GM15510 (cell line): ENCODE results near the gene PARP16.

Source experiments
- POLR2A ChIP-seq: IDR thresholded peaks from 3 replicates; pipeline ENCODE4 v1.6.1; 2011; ENCODE audit warnings: borderline replicate concordance; ENCODE audit not compliant: insufficient read length; ENCODE audit errors: extremely low read depth

The PARP16 gene

DNA sequence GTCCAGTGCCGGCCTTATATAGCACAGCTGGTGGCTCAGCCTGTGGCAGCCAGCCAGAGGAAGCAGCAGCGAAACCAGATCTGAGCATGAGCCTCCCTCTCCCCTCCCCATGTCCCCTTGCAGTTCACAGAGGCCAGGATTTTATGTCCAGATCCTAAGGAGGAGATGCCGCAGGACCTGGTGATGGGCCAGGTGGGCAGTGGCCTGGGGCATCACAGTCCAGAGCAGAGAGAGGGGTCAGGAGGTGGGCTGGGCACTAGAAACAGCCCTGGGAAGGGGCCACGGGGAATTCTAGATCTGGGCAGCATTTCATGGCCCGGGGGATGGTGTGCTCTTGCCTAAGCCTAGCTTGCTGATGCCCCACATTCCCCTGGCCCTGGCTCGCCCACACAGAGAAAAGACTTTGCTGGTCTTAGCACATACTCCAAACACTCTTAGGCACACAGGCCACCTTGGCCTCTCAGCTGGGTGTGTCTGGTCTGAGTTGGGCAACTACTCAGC is 75.2 kb downstream of the PARP16 start:
- TF ChIP-seq POLR2A = no peak

- TF ChIP-seq POLR2A = no peak
These were observed 75.8 kb downstream of the PARP16 start, which contains the start of gene CILP for GRCh38 chr15:65210770-65211481. Gene CILP (minus strand): TSS chr15:65211473. CDS start chr15:65209755, 1,718 bp downstream.

- TF ChIP-seq POLR2A = no peak
These were observed 76.7 kb downstream of the PARP16 start for GRCh38 chr15:65209701-65210643.

- TF ChIP-seq POLR2A = no peak
These were observed 78.0 kb downstream of the PARP16 start for GRCh38 chr15:65208647-65209046.
